Adrenal gland (tissue), 12 donors: ENCODE results near the gene G6PD. TPM values are rescaled to one million over a fixed set of nuclear protein-coding genes. Genes with fewer than 3 reads are reported as not detected.
A peak's percentile ranks its signal among the peaks of the same experiment; 100 is the strongest.
"Not testable (repeated sequence)": the region's sequence is repeated elsewhere in the genome, so short reads cannot be mapped to it uniquely, and the experiment has no call there.

Experiments used
- DNase-seq, 7 donors: peaks; one replicate each; pipeline ENCODE4 v3.0.0-alpha.2; 2019 to 2020
- H3K27ac ChIP-seq, 5 donors: fragments of 200-600 bp; sonication (generic) in 4 of 5; 1 replicate in 3 of 5; 2 replicates in 2 of 5; pipeline versions ENCODE4 v1.5.1 to v1.8.0; 2016 to 2020; ENCODE audit warnings: mild to moderate bottlenecking in 1 of 5
- H3K27me3 ChIP-seq: fragments of 200-600 bp; 2 replicates; pipeline ENCODE4 v1.8.0; 2021
- H3K36me3 ChIP-seq, 2 donors: fragments of 200-600 bp; replicated peaks in 1 of 2; 1 replicate in 1 of 2; 2 replicates in 1 of 2; pipeline versions ENCODE4 v1.5.1 to v1.8.0; 2018 to 2022
- H3K4me1 ChIP-seq, 2 donors: fragments of 200-600 bp; replicated peaks in 1 of 2; 1 replicate in 1 of 2; 2 replicates in 1 of 2; pipeline versions ENCODE4 v1.5.1 to v1.8.0; 2018 to 2021
- H3K4me3 ChIP-seq, 4 donors: fragments of 200-600 bp; sonication (generic) in 3 of 4; one replicate each; pipeline ENCODE4 v1.5.1; 2016 to 2018
- H3K9me3 ChIP-seq, 3 donors: fragments of 200-600 bp; sonication (generic) in 1 of 3; replicated peaks in 1 of 3; 1 replicate in 2 of 3; 2 replicates in 1 of 3; pipeline versions ENCODE4 v1.5.1 to v1.8.0; 2016 to 2021
- CTCF ChIP-seq, 6 experiments: fragments of 450-650 bp in 4 of 6; fragments of 200-600 bp in 2 of 6; sonication (generic) in 1 of 6; IDR thresholded peaks; 1 replicate in 5 of 6; 2 replicates in 1 of 6; pipeline versions ENCODE4 v1.5.1 to v1.8.0; 2016 to 2021; ENCODE audit warnings: antibody characterized with exemption in 6 of 6, mild to moderate bottlenecking in 2 of 6, moderate library complexity in 1 of 6
- POLR2A ChIP-seq, 2 donors: fragments of 450-650 bp; IDR thresholded peaks; one replicate each; pipeline ENCODE4 v1.6.1; 2017; ENCODE audit warnings: antibody characterized with exemption in 2 of 2, mild to moderate bottlenecking in 2 of 2, moderate library complexity in 1 of 2
- WGBS, 4 donors: extraction: QIAGEN DNeasy Blood & Tissue Kit in 2 of 4; methylation state at CpG; one replicate each; pipeline versions ENCODE4 v1.1.5 to v1.1.7; 2013 to 2017; 5-methylcytosine and 5-hydroxymethylcytosine counted together
- intact Hi-C, 2 donors: fragments of 100-400 bp; cut with DNase I; formaldehyde crosslinking; loops; one replicate each; pipeline versions ENCODE4 v1.14.1 to v1.15.0; 2022 to 2023
- polyA plus RNA-seq, 3 donors: library from polyadenylated mRNA; stranded (reverse); fragments of 200-250 nt in 2 of 3; fragments of 350-450 nt in 1 of 3; fragmentation: Illumina TruSeq in 1 of 3; extraction: RNeasy Lipid Tissue Mini Kit (QIAGEN cat#74804) in 1 of 3; gene quantifications; one replicate each; pipeline ENCODE4 v1.2.3, GENCODE V29; 2013 to 2014
- total RNA-seq, 9 donors: library from RNA; depleted of rRNA in 4 of 9; stranded (reverse); fragments of >200 nt in 4 of 9; fragments of 120-200 nt in 1 of 9; fragmentation: NEBNext Ultra II Directional in 1 of 9; extraction: Animal tissue kit (Norgen Biotek cat#: 25700) in 1 of 9; gene quantifications; one replicate each; pipeline versions ENCODE4 v1.1.0 to v1.2.4, GENCODE V29; 2013 to 2023
- donor health status: healthy with polysubstance abuse.
- donor health status: Bipolar disorder and iron deficiency.
- donor health status: DM: yes; HTN: yes; CAD: no.
- donor health status: DM: no; HTN: no; CAD: no.
- donor health status: DM: no; HTN: no; CAD: no.
- donor health status: DM: yes; HTN: yes; CAD: no.

The G6PD gene
- total and polyA plus RNA-seq, 12 donors, result 22.1 to 124 (median 93.8) TPM

DNA sequence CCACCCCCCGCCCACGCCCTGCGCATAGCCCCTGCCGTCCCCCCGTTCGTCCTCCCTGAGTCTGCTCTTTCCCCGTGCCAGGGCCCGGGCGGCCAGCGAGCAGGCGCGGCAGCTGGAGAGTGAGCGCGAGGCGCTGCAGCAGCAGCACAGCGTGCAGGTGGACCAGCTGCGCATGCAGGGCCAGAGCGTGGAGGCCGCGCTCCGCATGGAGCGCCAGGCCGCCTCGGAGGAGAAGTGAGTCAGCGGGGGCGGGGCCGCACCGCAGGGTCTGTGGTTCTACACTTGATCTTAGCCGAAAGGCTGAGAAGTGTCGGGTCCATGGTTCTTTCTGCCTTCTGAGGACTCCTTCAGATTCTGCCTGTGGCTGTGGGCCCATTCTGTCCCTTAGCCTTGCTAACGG lies 13.7 kb upstream of the G6PD start:
- H3K9me3 ChIP-seq, H3K4me1 ChIP-seq, DNase-seq, H3K4me3 ChIP-seq, intact Hi-C loops, H3K36me3 ChIP-seq, H3K27ac ChIP-seq, H3K27me3 ChIP-seq: not testable (repeated sequence)
- WGBS, 4 donors, result 70 to 88% methylated on average over 10 to 12 of the region's 31 CpGs; no CpG with 5 or more reads in 2 of the 4 donors

DNA sequence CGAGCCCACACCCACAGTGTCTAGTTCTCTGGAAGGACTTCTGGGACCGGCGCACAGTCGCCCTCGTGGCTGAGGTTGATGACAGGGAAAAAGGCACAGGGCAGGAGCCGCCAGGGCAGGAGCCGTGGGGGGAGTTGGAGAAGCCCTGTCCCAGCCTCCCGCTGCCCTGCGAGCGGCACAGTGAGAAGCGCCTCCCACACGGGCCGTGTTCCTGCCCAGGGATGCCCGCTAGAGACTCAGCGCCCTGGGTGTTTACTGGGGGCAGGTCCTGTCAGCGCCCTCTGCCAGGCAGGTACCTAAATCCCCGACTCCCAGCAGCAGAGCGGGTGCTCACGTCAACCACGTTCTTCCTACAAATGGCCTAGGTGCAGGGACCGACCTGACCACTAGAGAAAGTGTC lies 12.2 kb upstream of the G6PD start:
- H3K27me3 ChIP-seq, H3K4me1 ChIP-seq, DNase-seq, H3K36me3 ChIP-seq, H3K27ac ChIP-seq, intact Hi-C loops, H3K9me3 ChIP-seq, H3K4me3 ChIP-seq: not testable (repeated sequence)
- 92 to 96% methylated on average over 8 to 9 of the region's 21 CpGs; no CpG with 5 or more reads in 2 of the 4 donors for WGBS, 4 donors

DNA sequence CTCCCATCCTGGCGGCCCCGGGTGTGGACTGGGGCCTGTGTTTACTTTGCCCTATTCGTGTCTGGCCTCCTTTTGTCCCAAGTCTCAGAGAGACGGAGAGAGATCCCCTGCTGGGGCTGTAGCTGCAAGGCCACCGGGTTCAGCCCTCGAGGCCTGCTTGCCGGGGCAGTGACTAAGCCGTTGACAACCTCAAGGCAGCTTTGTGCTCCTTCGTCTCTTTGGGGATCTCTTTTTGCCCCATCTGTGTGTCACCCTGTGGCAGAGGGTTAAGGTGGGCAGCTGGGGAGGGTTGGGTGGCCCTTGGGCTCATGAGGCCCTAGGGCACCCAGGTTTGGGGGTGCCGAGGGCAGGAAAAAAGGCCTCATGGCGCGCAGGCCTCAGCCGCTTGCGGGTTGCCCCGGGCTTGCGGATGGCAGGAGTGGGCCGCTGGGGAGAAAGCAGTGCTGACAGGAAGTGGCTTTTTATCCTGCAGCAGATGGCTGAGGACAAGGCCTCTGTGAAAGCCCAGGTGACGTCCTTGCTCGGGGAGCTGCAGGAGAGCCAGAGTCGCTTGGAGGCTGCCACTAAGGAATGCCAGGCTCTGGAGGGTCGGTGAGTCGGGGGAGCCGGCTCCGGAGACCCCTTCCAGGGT lies 11.5 kb upstream of the G6PD start:
- H3K9me3 ChIP-seq, H3K36me3 ChIP-seq, H3K4me3 ChIP-seq, H3K27ac ChIP-seq, intact Hi-C loops, H3K27me3 ChIP-seq, H3K4me1 ChIP-seq, DNase-seq: not testable (repeated sequence)
- WGBS, 4 donors, result 74 to 75% methylated on average over 4 to 5 of the region's 24 CpGs; no CpG with 5 or more reads in 2 of the 4 donors

DNA sequence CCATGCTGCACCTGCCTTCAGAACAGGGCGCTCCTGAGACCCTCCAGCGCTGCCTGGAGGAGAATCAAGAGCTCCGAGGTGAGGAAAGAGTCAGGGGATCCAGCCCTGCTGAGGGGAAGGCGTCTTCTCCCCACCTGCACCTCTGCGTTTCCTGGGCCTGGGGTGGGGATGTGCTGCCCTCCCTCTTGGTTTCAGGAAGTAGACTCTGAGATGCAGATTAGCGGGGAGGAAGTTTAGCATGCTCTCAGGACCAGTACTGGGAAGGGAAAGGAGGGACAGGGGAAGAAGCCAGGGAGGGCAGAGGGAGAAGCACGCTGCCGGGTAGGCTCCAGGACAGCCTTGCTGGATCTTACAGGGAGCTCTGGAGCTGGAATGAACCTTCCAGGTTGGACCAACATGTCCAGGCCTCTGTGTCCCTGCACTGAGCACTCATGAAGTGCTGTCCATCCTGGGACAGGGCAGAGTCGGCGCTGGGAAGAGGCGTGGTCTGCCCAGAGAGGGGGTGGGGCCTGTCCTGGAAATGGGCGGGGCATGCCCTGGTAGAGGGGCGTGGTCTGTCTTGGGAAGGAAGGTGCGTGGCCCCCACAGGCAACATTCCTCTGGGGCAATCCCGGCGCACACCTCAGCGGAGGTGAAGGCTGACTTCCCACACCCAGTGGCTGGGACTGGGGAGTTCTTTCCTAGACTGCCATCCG lies 5.6 kb upstream of the G6PD start:
- H3K27me3 ChIP-seq, H3K9me3 ChIP-seq, H3K4me3 ChIP-seq, DNase-seq, H3K4me1 ChIP-seq, intact Hi-C loops, H3K36me3 ChIP-seq, H3K27ac ChIP-seq: not testable (repeated sequence)
- WGBS, 4 donors, result 79 to 81% (median 80%) methylated on average over 2 to 8 of the region's 18 CpGs

- Histone ChIP-seq H3K27me3 (no peaks in the 10 kb centered on the region), H3K4me3 (no peak overlapping the region), H3K4me1 (peaks cover 7 to 10% of the 10 kb centered on the region in 2 donors), H3K36me3 (peaks cover 0 to 6% of the 10 kb centered on the region in 2 donors), H3K9me3 (no peaks in the 10 kb centered on the region), H3K27ac (no peak overlapping the region)
- TF ChIP-seq CTCF (IDR thresholded peaks at IDR 0.05), result no peak
- no peak for TF ChIP-seq POLR2A (IDR thresholded peaks at IDR 0.05)
- DNase-seq, result no peak
- intact Hi-C loops, result no loop called here
- WGBS, 4 donors, result 57 to 87% (median 75%) methylated on average over 1 of the region's 1 CpG
Measured at GRCh38 chrX:154549766-154550165, 3.1 kb upstream of the G6PD start.

GRCh38 chrX:154548028-154548316 lies 1.3 kb upstream of the G6PD start:
- Histone ChIP-seq H3K27me3 (no peaks in the 10 kb centered on the region), H3K36me3 (no peaks in the 10 kb centered on the region), H3K4me1 (peaks cover 10% of the 10 kb centered on the region in 2 donors), H3K9me3 (no peaks in the 10 kb centered on the region), H3K4me3 (peak overlapping the region in 3 of 4 donors; percentile 49 to 78 (median 67)), H3K27ac (peak overlapping the region; percentile 60 to 95 (median 79))
- TF ChIP-seq CTCF (IDR thresholded peaks at IDR 0.05) (no peak), POLR2A (IDR thresholded peaks at IDR 0.05) (no peak)
- WGBS, 4 donors, result 0 to 29% (median 9%) methylated on average over 2 to 9 of the region's 9 CpGs
- DNase-seq, result no peak
- intact Hi-C loops, result no loop called here
